Loucy (cell line): ENCODE data around the gene MSH2.

Experiments
- H2AFZ ChIP-seq: fragments of 200-600 bp; sonication (generic); 2 replicates; pipeline ENCODE4 v1.6.0; 2016; ENCODE audit warnings: antibody characterized with exemption, mild to moderate bottlenecking, low read length, moderate library complexity
- H3F3A ChIP-seq: fragments of 200-600 bp; 2 replicates; pipeline ENCODE4 v1.6.0; 2016; ENCODE audit warnings: antibody characterized with exemption, low read depth, mild to moderate bottlenecking
- H3K27me3 ChIP-seq: fragments of 200-600 bp; sonication (generic); 2 replicates; pipeline ENCODE4 v1.6.1; 2014; ENCODE audit warnings: low read length, mild to moderate bottlenecking; ENCODE audit not compliant: insufficient read depth, poor library complexity, severe bottlenecking
- H3K36me3 ChIP-seq: fragments of 200-600 bp; sonication (generic); 2 replicates; pipeline ENCODE4 v1.6.1; 2016; ENCODE audit warnings: low read length; ENCODE audit not compliant: insufficient read depth
- H3K4me1 ChIP-seq: fragments of 200-600 bp; sonication (generic); 2 replicates; pipeline ENCODE4 v1.5.1; 2014; ENCODE audit warnings: low read length, mild to moderate bottlenecking; ENCODE audit not compliant: insufficient read depth, poor library complexity, severe bottlenecking
- H3K4me2 ChIP-seq: fragments of 200-600 bp; sonication (generic); 2 replicates; pipeline ENCODE4 v1.6.0; 2014; ENCODE audit warnings: antibody characterized with exemption, low read length, low read depth, mild to moderate bottlenecking; ENCODE audit not compliant: poor library complexity, severe bottlenecking
- H3K4me3 ChIP-seq: fragments of 200-600 bp; sonication (generic); 2 replicates; pipeline ENCODE4 v1.5.1; 2014; ENCODE audit warnings: low read length, mild to moderate bottlenecking, mixed read lengths; ENCODE audit not compliant: poor library complexity, severe bottlenecking
- H3K79me2 ChIP-seq: fragments of 200-600 bp; sonication (generic); 2 replicates; pipeline ENCODE4 v1.6.1; 2014; ENCODE audit warnings: low read length; ENCODE audit not compliant: insufficient read depth
- H3K9ac ChIP-seq: fragments of 200-600 bp; sonication (generic); 2 replicates; pipeline ENCODE4 v1.6.0; 2014; ENCODE audit warnings: mild to moderate bottlenecking, low read depth, low read length, moderate library complexity; ENCODE audit not compliant: poor library complexity, severe bottlenecking
- H3K9me2 ChIP-seq: fragments of 200-600 bp; sonication (generic); replicated peaks from 2 replicates; pipeline ENCODE4 v1.6.1; 2016; ENCODE audit warnings: low read depth, low read length, mixed read lengths
- H3K9me3 ChIP-seq: fragments of 200-600 bp; sonication (generic); 2 replicates; pipeline ENCODE4 v1.6.1; 2014; ENCODE audit warnings: mild to moderate bottlenecking, antibody characterized with exemption, low read length, low read depth; ENCODE audit not compliant: insufficient read depth
- H4K20me1 ChIP-seq: fragments of 200-600 bp; sonication (generic); 2 replicates; pipeline ENCODE4 v1.6.0; 2014; ENCODE audit warnings: antibody characterized with exemption, low read length, mild to moderate bottlenecking; ENCODE audit not compliant: insufficient read depth, poor library complexity, severe bottlenecking
- CTCF ChIP-seq: fragments of 200-600 bp; sonication (generic); conservative IDR thresholded peaks from 2 replicates; pipeline ENCODE4 v1.5.1; 2014; ENCODE audit warnings: mild to moderate bottlenecking, antibody characterized with exemption, low read length
- EZH2phosphoT487 ChIP-seq: fragments of 200-600 bp; IDR thresholded peaks from 2 replicates; pipeline ENCODE4 v1.6.1; 2018; ENCODE audit warnings: antibody characterized with exemption, mild to moderate bottlenecking, moderate library complexity, borderline replicate concordance

The MSH2 gene

GRCh38 chr2:47486841-47487497 is 84.0 kb downstream of the MSH2 start:
- Histone ChIP-seq H3K36me3 (peaks cover 31% of the 10 kb centered on the region), H2AFZ (no peak overlapping the region), H3K9me2 (no peaks in the 10 kb centered on the region), H3K9me3 (no peaks in the 10 kb centered on the region), H3K4me3 (no peak overlapping the region), H3K4me1 (peaks cover 17% of the 10 kb centered on the region), H3F3A (no peaks in the 10 kb centered on the region), H3K27me3 (no peaks in the 10 kb centered on the region), H3K4me2 (peak overlapping the region; percentile 30), H3K79me2 (no peaks in the 10 kb centered on the region), H3K9ac (peak overlapping the region; percentile 11), H4K20me1 (no peaks in the 10 kb centered on the region)
- TF ChIP-seq EZH2phosphoT487 (no peak), CTCF (no peak)

GRCh38 chr2:47487498-47487875 is 84.5 kb downstream of the MSH2 start:
- H3K4me3 ChIP-seq: no peak overlapping the region
- H3K36me3 ChIP-seq: peaks cover 31% of the 10 kb centered on the region
- no peaks in the 10 kb centered on the region for H3K27me3 ChIP-seq
- H3K4me2 ChIP-seq: no peak overlapping the region
- H3K4me1 ChIP-seq: peaks cover 17% of the 10 kb centered on the region
- H3F3A ChIP-seq: no peaks in the 10 kb centered on the region
- H3K9me2 ChIP-seq: no peaks in the 10 kb centered on the region
- no peaks in the 10 kb centered on the region for H4K20me1 ChIP-seq
- TF ChIP-seq EZH2phosphoT487 (no peak), CTCF (no peak)
- no peaks in the 10 kb centered on the region for H3K9me3 ChIP-seq
- H2AFZ ChIP-seq: no peak overlapping the region
- H3K79me2 ChIP-seq: no peaks in the 10 kb centered on the region
- H3K9ac ChIP-seq: no peak overlapping the region

DNA sequence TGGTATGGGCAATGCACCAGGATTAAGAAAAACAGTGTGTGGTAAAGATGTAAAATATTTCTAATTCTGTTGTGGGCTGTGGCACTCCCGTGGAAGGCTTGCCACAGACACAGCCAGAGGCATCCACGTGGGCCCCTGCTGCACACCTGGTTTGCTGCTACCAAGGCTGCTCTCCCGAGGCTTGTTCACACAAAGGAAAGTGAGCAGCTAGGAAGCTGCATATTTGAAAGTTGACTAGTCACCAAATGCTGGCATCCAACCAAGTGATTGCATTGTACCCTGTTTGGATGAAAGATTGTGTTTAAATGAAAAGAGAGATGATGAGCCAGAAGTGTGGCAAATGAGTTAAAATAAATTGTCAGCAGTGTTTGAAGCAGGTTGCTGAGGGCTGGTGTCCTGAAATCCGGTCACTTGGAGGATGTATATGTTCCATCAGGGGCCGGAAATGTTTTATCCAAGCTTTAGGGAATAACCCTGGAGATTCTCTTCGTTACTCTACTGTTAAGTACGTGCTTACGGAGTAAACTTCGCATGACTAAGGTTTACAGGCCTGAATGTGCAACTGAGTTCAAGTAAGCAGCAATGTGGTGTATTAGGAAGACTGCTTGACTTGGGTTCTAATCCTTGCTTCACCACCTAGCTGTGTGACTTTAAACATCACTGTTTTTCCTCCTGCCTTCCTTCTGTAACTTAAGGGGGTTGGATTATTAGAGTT is 86.1 kb downstream of the MSH2 start:
- Histone ChIP-seq H3K9ac (no peak overlapping the region), H3K4me1 (peaks cover 17% of the 10 kb centered on the region), H3K4me3 (no peak overlapping the region), H3K27me3 (no peaks in the 10 kb centered on the region), H3K36me3 (peaks cover 16% of the 10 kb centered on the region; the same call in 1 of the 2 replicates), H3K9me2 (no peaks in the 10 kb centered on the region), H3K79me2 (no peaks in the 10 kb centered on the region), H3K4me2 (no peak overlapping the region), H2AFZ (no peak overlapping the region), H3K9me3 (no peaks in the 10 kb centered on the region), H4K20me1 (no peaks in the 10 kb centered on the region), H3F3A (no peaks in the 10 kb centered on the region)
- TF ChIP-seq EZH2phosphoT487: no peak
- TF ChIP-seq CTCF: no peak
